HG03064 (cell line): Measurements from ENCODE around the gene CRIP2.

Experiments
- ATAC-seq: cut with Tn5 transposase; IDR thresholded peaks from one replicate; pipeline ENCODE4 v1.9.1; 2021; ENCODE audit warnings: low read depth; ENCODE audit not compliant: unreplicated experiment

The CRIP2 gene

DNA sequence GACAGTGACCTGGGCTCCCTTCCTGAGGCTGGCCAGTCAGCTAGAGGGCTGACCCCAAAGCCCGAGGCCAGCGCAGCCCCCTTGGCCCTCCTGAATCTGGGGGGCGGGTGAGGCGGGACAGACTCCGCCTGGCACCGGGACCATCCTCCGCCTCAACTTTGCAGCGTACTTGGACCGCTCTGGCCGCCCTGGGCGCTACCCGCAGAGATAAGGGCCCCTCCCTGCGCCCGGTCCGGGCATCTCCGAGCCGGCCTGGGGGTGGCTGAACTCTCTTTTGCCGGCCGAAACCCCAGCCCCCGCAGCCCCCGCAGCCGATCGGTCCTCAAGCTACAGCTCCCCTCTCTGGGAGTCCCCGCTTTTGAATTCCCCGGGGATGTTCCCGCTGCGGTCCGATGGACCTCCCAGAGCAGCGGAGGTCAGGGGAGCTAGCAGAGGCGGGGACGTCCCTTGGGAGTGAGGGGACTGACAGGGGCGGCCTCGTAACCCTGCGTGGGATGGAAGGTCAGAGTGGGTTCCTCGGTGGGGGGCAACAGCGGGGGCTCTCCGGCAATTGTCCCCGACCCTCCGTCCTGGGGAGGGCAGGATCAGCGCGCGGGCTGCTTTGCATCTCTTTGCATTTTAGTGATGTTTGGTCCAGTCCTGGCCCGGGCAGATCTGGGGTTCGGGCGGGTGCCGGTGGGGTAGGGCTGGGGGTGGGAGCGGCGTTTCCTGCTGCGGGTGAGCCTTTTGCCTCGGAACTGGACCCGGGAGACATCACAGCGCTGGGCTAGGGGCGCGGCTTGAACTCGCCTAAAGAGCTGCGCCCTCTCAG, 11.7 kb downstream of the CRIP2 start, which contains the start of gene CRIP1:
Gene CRIP1, plus strand, starts transcription at position 724 of the 811 bp plus-strand sequence. CDS start 374 bp downstream, outside the sequence.
- no peak for ATAC-seq

DNA sequence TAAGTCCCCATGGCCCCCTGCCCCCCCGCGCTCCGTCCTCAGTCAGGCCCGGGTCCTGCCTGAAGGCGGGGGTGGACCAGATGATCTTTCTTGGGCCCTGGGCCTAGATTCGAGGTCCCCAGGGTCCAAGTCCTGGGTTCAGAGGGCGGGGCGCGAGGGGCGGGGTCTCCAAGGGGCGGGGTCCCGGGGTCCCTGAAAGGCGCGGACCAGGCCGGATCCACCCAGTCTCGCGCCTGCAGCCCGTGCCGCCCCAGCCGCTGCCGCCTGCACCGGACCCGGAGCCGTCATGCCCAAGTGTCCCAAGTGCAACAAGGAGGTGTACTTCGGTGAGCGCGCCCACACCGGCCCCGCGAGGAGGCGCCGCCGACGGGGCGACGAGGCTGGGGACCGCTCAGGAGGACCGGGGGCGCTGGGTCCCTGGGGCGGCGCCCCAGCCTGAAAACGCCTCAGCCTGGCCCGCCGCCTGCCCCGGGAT, 12.4 kb downstream of the CRIP2 start:
- no peak for ATAC-seq

DNA sequence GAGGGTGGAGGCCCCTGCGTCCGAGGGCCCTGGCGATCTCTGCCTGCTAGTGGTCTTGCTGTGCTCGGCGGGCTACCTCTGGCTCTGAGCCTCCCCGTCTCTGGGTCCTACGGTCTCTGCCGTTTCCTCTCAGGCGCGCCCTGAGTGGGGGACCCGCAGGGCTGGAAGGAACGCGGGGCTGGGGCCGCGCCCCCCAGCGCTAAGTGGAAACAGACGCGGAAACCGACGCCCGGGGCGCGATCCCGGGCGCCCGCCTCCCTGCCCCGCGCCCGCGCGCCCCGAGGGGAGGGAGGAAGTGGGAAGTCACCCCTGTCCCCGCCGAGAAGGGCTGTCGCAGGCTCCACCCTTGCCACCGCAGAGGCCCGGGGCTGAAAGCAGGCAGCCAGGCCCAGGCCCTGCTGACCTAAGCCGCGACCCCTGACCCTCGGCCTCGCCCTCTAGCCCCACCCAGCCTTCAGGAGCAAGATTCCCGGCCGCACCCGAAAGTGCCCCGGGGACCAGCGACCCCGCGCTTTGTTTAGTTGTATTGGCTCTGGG, 12.9 kb downstream of the CRIP2 start:
- no peak for ATAC-seq

DNA sequence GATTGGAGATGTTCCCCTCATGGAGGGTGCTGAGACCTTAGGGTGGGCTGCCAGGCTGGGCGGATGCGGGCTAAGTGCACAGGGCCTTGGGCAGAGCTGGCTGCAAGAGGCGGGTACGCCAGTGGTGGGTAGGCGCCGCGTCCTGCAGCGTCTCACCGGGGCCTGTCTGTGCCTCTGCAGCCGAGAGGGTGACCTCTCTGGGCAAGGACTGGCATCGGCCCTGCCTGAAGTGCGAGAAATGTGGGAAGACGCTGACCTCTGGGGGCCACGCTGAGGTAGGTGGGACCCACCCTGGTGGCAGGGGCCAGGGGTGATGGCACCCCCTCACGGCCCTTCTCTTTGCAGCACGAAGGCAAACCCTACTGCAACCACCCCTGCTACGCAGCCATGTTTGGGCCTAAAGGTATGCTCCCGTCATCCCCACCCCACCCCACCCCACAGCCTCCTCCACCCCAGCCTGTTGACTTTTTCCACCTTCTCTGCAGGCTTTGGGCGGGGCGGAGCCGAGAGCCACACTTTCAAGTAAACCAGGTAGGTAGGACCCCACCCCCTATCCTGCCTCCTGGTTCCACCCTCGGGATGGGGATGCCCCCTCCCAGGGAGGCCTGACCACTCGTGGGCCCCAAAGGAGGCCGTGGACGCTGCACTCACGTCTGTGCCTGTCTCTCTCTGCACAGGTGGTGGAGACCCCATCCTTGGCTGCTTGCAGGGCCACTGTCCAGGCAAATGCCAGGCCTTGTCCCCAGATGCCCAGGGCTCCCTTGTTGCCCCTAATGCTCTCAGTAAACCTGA, 13.6 kb downstream of the CRIP2 start:
- ATAC-seq: no peak

DNA sequence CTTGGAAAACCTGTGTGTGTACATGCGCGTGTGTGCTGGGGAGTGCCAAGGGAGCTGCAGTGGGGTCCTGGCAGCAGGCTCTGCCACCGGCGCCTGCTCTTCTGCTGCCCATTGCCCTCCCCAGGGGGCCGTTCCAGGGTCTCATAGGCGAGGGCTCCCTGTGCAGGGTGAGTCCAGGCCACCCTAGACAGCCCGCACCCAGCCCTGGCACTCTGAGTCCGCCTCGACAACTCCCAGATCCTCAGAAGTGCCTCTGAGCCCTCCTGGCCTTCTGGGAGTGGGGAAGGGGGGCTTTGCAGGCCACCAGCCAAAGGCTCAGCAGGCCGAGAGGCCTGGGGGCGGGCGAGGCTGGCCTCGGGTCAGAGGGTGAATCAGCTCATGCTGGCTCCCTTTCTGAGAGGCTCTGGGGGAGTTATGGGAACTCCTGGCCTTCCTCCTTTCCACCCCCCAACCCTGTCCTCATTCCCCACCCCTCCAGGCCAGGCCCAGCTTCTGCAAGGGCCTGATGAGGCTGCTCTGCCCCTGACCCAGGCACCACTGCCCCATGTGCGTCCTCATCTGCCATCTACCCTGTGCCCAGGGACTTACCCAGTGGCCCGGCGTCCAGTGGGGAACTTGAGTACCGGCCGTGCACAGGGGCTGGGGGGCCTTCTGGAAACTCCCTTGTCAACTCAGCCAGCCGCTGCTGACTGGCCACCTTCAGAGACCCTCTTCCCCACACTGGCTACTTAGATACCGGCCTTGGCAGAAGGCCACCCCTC, 14.3 kb downstream of the CRIP2 start:
- ATAC-seq: no peak

DNA sequence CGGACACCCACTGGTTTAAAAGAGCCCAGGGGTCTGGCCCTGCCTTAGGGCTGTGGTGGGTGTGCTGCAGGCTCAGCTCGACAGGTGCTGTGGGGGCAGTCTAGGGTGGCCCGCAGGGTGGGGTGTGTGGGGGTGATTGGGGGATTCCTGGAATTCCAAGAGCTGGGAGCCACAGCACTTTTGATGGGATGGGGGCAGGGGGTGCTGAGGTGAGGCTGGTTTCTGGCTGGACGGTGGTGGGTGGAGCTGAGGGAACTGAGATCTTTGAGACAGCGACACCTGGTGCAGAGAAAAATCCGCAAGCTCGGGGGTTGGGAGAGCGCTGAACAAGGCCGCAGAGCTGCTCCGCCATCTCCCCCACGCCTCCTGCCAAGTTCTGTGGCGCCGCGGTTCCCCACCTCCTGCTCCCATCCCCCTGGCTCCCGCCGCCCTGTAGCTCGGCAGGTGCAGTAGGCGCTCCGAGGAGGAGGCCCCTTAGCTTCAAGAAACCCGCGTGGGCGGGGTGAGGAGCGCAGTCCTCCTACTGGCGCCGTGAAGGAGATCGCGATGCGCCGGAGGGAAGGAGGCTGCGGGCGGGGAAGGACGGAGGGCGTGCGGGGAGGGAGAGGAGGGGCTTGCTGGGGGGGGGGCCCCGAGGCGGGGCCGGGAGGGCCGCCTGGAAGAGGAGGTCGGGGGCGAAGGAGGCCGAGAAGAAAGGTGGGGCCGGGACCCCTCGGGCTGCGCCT, 15.1 kb downstream of the CRIP2 start:
- no peak for ATAC-seq

DNA sequence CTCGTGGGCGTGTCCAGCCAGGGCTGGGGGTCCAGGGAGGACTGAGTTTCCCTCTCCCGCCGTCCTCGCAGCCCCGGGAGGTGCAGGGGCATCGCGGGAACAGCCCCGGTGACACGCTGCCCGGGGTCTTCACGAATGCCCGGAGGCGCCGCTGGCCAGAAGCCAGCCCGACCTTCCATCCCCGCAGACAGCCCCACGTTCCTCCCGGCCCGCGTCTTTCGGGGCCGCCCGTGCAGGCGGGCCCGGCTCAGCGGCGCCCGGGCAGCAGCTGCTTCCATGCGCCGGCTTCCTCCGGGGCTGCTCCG, 15.6 kb downstream of the CRIP2 start:
- peak; percentile 3 for ATAC-seq

DNA sequence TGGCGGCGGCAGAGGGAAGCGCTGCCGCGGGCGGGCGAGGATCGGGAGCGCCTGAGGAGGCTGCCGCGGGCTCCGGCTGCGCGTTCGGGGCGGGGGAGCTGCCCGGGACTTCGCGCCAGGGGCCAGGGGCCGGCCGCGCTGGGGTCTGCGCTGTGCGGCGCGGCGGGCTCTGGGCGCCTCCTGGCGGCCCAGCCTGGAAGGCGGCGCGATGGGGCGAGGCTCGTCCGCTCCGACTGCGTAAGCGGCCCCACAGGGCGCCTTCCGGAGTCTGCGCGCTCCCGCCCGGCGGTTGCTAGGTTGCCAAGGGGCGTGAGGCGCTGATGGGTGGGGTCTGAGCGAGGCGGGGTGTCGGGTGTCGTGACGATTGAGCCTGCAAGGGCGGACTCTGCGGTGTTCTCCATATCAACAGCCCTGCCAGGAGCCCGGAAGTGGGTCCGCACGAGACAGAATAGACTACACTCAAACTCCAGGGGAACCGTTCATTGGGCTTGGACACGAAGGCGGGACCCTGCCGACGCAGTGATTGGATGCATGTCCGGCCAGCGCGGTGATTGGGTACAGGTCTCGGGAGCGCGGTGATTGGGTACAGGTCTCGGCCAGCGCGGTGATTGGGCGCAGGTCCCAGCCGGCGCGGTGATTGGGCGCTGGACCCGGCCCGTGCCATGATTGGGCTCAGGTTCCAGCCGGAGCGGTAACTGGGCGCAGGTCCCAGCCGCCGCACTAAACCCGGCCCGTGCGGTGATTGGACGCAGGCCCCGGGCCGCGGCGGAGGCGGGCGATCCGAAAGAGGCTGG, 16.1 kb downstream of the CRIP2 start, which contains the start of gene TEDC1:
Gene TEDC1, plus strand, starts transcription at position 675 of the 794 bp plus-strand sequence. CDS start 130 bp downstream, outside the sequence.
- peak; percentile 62 for ATAC-seq

DNA sequence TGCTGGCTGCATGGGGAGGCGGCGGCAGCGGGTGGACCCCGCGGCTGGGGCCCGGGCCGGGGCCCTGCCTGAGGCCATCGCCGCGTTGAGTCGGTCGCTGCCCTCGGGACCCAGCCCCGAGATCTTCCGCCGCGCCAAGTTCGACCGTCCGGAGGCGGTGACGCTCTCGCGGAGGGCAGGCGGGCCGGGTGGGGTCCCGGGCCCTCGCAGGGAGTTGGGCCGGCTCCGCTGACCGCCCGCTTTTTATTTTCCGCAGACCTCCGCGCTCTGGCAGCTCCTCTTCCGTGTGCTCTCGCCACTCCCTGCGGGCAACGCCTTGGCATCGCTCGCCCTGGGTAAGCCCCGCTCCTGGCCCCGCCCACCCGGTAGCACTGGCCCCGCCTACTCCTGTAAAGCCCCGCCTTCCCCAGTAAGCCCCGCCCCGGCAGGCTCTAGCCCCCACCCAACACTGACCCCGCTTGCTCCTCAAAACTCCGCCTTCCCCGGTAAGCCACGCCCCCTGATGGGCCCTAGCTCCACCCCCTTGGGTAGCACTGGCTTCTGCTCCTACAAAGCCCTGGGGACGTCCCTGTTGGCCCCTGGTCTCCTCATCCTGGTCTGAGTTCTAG, 16.8 kb downstream of the CRIP2 start:
- no peak for ATAC-seq

DNA sequence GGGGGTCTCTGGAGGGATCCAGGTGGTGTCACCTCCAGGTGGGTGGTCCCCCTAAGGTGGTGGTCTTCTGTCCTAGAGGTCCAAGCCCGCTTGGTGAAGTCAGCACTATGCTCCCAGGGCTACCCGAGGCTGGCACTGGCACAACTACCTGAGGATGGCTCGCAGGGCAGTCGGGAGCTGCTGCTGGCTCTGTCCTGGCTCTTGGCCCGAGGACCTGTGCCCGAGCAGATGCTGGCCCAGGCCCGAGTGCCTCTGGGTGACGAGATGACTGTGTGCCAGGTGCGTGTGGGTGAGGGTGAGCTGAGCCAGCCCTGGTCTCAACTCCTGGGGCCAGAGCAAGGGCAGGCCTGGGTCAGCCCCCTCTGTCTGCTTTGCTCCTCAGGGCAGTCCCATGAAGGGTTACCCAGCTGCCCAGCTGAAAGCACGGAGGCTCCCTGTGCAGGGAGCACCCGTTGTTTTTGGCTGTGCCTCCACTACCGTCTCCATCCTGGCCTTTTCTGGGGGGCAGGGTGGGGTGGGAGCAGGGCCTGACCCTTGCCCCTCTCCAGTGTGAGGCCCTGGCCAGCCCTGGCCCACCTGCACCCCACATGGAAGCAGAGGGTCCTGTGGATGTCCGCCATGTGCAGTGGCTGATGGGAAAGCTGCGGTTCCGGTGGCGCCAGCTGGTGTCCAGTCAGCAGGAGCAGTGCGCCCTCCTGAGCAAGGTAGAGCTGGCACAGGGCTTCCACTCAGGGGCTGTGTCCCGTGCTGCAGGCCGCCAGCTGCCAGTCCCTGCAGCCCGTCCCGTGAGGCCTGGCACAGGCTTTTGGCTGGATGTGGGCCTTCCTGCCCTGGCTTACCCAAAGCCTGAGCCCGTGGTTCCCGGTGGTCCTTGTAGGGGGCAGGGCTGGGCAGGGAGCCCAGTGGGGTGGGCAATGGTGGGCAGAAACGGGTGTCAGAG, 17.7 kb downstream of the CRIP2 start:
- no peak for ATAC-seq

DNA sequence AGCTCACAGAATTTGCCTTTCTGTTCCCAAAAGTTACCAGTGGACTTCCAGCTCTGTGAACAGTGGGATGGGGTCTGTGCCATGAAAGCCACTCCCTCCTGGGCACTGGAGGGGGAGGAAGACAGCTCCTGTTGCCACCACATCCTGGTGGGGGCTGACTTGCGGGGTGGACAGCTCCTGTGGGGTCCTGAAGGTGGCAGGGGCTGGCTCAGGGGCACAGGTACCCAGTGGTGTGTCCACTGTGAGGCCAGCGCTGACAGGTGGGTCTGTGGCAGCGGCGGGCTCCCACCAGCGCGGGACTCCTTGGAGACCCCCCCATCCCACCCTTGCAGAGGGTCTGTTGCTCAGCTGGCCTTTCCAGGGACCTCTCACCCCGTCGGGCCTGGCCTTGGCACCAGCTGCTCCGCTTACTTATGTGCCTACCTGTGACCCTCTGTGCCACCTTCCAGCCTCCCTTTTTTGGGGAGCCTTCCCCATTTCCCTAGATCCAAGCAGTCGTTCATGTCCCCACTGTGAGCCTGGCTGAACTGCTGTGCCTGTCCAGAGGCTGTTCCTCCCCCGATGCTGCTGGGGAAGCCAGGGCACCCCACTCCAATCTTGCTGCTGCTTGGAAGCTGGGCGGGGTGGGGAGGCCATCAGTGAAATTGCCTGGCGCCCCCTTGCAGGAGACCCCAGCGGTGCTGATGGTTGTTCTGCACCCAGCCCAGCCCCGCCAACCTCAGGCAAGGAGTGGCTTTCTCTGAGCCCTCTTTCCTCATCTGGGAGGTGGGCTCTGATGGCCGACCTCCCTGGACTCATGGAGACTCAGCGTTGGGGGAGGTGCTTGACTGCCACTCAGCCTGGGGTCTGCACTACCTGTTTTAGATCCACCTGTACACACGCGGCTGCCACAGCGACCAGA, 18.6 kb downstream of the CRIP2 start:
- ATAC-seq: no peak

DNA sequence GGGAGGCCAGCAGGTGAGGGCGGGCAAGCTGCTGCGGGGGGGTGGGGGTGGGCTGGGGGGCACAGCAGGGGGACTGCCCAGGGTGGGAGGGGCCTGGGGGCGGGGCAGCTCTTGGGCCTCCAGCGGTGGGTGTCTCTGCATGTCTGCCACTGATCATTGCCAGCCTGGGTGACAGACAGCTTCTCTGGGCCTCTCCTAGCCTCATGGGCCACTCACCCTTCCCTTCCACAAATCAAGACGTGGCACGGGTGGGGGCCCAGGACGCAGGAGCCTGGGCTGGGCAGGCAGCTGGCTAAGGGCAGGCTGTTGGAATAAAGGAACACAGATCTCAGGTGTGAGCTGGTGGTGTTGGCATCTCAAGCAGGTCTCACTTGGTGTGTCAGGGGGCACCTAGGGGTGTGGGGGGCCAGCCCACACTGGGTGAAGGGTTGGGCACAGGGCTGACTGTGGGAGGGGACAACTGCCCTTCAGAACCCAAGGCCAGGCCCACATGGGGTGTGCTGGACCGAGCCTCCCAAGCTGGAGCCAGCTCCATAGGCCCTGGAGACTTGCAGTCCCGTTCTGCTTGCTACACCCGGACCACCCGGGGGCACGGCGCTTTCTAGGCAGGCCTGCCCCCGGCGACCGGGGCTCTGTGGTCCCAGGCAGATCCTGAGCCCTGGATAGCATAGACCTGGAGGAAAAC, 19.4 kb downstream of the CRIP2 start:
- no peak for ATAC-seq

DNA sequence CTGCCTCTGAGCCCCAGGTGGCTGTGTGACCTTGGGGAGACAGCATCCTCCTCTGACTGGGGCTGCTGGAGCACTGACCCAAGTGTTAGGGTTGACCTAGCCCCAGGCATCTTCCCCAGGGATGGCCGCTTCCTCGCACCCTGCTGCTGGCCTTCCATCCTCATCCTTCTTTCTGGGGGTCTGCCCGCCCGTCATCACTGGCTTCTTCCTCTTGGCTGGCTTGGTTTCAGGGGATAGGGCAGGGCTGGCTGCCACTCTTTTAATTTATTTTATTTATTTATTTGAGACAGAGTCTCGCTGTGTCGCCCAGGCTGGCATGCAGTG, 19.9 kb downstream of the CRIP2 start:
- ATAC-seq: no peak

DNA sequence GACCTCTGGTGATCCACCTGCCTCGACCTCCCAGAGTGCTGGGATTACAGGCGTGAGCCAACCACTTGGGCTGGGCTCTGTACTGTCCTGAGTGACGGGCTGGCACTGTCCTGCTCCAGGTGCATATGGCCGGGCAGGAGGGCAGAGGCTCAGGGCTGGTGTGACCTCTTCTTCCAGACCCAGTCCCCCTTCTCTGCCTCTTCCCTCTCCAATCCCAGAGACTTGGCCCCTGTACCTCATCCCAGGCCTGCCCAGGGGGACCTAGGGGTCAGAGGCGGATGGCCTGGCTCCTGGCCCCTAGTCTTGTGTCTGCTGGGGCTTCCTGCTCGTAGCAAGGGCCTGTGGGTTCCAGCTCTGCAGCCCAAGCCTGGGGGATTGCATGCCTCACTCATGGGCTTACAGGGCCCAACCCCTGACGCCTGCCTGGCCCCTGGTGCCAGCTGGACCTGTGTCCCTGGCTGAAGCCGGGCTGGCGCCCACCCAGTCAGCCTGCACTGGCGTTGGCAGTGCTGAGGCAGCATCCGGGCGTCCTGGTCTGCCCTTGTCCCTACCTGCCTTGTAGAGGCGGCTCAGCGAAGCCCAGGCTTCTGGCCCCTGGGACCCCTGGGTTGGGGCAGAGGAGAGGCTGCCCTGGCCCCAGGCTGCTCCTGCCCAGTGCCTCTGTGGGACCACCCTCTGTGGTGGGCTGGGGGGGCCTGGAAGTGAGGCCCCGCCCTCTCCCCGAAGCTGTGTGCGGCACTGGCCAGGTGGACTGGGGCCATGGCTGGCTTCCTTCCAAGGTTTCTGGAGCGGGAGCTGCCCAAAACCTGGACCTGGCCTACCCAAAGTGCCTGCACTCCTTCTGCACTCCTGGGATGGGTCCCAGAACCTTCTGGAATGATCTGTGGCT, 20.7 kb downstream of the CRIP2 start:
- no peak for ATAC-seq
